ENCODE measurements around the gene PCSK6.
"Not testable (repeated sequence)": the region's sequence is repeated elsewhere in the genome, so short reads cannot be mapped to it uniquely, and the experiment has no call there.

The PCSK6 gene

DNA sequence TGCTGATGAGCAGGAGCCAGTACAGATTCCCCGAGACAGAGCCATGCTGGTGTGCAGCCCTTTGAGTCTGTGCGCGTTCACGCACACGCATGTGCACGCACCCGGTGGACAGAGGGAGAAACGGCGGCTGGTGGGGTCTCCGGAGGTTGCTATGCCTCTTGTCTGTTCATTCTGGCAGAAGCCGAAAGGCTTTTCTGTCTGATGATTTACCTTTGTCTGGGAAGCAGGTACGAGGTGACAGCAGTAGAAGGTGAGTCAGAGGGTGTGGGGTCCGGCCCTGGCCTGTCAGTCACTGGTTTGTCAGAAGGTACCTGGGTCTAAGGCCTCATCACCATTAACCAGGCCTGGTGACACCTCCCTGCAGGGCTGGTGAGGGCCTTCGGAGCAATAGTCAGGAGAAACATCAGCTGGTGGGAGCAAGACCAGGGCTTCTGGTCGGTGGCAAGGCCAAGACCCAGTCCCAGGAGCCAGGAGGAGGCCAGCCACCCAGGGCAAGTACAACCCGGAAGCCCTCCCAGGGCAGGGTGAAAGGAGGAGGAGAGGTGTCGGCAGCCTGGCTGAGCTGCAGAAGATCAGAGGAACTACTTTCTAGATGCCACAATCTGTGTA is 7.5 kb downstream of the PCSK6 start:
- no peak for DNase-seq

DNA sequence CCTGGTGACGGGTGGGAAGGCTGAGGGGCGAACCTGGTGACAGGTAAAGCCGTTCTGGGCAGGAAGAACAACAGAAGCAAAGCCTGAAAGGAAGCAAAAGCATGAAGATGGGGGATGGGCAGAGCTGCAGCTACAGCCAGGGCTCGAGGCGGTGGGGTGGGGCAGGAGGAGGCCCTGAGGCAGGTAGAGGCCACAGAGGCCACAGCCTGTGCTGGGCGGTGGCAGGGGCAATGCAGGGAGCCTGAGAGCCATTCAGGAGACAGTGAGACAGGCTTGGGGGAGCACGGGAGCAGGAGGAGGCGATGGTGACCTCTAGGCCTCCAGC is 8.2 kb downstream of the PCSK6 start:
- no peak for DNase-seq

DNA sequence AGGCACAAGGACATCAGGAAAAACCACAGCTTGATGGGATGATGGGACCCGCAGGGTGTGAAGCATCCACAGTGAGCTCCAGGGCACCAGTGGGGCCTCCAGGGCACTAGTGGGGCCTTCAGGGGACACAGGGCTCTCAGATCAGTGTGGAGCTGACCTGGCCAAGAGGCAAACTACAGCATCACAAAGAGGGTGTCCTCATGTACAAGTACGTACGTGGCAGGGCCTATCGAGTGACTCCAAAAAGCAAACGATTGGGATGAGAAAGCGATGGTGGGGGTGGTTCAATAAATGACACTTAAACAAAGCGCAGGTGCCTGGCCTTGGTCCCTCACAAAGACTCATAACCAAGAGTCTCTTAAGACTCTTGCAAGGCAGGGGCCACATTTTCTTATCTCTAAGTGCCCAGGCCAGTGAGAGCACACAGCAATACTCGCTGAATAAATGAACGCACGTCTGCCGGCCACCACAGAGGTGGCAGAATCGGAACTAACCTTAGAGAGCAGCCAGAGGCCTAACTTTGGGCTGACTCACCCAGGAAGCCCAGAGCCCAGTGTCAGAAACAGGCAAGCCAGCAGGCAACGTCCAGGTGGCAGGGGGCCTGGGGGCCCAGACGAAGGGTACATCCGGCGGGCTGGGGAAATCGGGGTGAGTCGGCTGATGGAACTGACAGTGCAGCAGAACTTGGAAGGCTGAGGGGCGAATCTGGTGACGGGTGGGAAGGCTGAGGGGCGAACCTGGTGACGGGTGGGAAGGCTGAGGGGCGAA is 8.7 kb downstream of the PCSK6 start:
- DNase-seq: no peak

DNA sequence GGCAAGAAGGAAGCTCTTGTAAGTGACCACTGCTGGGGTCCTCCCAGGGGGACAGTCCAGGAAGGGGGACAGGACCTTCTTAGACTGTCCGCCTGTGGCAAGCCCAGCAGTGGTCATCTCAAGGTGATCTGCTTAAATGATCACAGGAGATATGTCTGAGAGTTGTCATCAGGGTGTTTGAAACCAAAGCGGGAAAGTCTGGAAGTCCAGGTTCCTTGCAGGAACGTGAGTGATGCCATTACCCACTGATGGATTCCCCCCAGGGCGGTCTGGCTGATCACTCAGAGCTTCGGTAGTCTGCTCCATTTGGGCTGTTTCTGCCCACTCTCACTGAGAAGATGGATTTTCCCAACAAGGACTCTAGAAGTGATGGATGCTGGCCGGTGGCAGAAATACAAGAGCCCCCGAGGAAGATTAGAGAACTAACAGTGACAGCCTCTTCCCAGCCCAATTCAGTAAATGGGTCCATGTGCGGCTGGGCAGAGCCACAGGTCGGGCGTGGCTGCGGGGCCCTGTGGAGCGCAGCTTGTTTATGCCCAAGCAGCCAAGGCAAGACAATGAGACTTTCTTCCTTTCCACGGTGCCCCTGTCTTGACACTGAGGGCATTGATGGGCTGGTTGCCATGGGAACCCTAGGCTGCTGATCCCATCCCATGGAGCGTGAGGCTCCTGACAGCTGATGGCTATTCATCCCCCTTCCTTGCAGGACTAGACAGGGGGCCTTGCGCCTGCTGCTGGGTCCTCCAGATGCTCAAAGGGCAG is 9.5 kb downstream of the PCSK6 start:
- no peak for DNase-seq

DNA sequence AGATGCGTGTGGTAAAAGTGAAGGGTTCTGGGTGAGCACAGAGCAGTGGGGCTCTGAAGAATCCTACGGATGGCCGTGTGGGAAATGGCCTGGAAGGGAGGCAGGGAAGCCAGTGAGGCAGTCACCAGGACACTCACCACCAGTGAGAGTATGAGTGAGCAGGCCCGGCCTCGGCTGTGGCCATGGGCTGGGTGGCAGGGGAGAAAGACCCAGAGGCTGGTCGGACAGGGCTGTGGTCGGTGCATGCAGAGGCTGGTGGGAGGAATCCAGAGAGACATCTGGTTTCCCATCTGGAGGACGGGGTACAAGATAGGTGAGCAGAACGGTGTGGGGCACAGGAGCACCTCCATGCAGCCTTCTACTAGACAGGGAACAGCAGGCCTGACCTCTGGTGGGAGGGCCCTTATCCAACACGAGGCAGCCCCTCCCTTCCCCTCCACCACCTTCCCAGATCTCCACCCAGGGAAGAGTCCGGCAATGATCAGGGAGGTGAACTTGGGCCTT is 10.1 kb downstream of the PCSK6 start:
- DNase-seq: no peak

DNA sequence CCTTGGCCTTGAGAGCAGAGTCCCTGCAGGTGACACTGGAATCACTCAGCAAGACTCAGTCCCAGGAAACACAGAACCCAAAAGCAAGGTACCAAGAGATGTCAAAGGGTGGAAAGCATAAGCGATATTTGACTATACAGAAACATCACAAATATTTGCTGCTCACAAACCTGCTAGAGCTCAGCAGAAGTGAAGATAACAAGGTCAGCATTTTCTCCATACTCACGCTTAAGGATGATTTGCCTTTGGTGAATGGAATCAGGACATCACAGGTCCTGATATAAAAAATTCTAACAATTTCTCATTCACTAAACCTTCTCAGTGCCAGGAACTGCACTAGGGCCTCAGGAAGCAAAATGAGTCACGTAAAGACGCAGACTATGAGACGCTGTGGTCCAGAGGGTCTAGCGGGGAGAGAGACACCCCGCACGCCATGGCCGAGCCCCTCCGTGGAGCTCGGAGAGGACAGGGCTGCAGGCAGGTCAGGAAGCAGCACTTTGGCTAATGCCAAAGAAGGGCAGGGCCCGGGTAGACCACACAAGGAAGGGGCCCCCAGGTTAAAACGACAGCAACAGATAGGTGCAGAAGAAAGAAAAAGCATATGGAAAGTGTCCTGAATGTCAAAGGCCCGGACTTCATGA is 10.7 kb downstream of the PCSK6 start:
- DNase-seq: no peak

DNA sequence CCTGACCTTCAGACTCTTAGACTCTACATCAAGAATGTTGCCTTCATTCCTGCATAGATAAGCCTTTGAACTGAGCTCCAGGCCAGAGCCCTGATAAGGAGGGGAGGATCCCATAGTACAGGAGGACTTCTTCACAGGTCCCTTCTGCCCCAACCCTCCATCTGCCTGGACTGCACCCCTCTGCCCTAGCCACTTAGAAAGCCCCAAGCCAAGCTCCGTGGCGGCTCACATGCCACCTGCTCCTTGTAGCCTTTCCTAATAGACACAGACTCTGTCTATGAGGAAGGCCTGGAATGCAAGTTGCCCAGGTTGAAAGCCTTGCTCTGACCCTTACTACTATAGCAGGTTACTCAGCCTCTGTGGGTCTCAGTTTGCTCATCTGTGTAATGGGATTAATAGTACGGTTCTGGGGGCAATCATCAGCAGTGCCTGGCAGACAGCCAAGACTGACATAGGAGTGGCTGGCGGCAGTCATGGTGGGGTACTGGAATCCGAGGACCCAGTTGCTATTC is 11.6 kb downstream of the PCSK6 start:
- no peak for DNase-seq

DNA sequence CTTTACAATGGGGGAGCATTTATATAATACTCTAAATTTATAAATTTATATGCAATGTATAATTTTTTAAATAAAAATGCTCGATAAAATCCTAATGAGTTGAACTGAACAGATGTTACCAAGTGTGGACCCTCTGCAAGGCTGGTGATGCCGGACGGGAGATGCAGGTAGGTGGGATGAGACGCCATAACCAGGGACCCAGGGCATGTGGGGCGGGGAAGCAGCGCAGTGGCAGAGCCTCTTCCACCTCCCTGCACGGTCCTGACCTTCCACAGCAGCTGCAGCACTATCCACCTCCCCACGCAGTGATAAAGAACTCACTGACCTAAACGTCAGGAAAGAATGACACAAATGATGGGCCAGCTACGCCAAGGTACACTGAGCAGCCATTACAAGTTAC is 12.8 kb downstream of the PCSK6 start:
- no peak for DNase-seq

DNA sequence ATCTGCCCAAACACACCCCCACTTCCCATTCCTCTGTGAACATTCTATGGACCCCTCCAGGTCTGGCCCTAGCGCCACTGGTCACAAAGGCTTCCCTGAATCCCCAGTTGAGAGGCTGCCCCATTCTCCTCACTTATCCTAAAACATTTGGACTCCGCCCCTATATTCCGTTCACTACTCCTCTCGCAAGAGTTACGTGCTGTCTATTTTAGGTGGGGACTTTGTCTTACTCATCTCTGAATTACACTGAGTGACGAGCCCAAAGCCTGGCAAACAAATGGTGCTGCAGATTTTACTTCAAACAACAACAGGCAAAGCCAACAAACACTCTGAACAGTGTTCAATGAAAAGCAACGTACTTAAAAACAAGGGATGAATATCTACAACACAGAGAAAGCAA is 14.5 kb downstream of the PCSK6 start:
- DNase-seq: no peak

DNA sequence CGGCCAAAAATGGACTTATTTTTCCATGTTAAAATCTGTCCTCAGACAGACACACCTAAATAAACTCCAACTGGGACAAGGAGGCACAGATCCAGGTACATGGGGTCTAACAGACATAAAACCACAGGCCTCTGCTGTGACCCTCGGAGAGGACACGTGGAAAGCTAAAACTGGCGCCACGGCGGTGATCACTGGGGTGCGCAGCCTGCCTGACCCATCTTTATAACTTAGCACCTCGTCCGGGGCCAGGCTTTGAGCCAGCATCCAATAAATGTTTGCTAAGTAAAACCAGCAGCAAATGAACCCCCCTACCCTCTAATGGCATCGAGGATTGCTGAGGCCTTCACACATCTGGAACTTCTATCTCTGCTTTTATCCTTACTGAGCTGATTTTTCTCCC is 15.3 kb downstream of the PCSK6 start:
- no peak for DNase-seq

DNA sequence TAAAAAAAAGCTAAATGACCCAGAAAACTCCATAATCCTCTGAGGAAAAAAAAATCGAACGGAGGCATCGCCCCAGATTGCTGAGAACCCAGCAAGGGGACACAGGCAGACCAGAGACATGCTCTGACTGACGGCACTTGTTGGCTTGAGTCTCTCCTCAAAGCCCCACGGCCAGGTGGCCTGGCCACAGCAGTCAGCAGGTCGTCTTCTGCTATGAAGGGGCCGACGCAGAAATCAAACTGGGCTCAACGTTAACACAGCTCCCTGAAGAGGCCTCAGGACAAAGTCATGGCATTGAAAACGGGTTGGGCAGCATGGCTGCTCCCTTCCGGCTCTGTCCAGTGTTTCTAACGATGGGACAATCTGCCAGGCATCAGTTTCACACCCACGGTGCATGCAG is 17.5 kb downstream of the PCSK6 start:
- DNase-seq: no peak

DNA sequence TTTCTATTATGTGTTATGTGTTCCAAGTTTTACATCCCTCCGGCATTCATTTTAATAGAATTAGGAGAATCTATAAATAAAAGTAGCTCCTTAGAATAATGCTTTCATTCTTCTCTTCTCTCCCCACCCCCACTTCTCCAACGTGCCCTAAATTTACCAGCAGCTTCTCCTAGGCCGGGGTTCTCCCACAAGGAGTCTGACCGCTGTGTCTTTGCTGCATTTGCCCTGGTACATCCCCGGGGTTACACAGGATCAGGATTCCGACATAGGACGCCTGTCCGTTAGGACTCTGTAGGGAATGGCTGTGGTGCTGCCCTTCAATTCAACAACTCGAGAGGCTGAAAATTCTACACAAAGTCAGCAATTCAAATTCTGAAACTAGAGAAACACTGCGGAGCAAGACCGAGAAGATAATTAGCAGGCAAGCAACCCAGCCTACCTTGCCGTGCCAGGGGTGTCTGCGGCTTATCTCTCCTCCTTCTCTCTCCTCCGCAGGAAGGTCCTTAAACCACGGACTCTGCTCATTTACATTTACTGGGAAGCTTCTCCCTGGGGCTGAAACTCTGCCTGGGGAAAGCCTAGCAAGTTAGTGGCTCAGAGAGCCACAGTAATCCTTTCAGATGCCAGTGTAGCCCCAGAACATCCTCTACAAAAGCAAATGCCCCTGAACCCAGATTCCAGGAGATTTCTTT is 18.8 kb downstream of the PCSK6 start:
- no peak for DNase-seq

DNA sequence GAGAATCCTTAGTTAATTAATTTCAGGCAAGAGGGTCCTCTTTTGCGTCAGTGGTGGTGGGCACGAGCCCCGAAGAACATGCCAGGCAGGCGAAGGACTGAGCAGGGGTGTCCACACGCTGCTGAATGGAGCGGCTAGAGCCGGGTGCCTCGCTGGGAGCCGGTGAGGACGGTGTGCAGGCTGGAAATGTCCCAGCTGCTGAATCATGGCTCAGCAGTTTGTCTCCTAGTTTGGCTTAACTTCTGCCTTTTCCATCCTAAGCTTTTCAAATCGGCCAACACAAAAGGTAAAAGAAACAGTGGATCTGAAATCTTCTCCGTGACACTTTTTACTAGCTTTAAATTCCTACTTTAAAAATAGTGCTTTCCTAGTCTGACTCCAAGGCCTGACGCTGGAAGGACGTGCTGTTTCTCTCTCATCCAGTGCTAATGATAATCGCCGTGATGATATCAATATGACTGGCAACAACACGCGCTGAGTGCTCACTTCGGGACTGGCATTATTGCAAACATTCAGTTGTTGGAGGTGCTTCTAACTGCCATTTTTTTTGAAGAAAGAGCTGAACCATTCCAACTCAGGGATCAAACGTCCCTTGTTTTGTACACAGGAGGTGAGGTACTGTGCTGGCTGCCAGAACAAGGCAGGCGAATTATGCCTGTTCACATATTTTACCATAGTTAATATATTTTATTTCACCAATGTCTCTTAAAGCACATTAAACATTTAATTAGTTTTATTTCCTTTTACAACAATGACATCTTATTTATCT is 19.8 kb downstream of the PCSK6 start:
- no peak for DNase-seq

DNA sequence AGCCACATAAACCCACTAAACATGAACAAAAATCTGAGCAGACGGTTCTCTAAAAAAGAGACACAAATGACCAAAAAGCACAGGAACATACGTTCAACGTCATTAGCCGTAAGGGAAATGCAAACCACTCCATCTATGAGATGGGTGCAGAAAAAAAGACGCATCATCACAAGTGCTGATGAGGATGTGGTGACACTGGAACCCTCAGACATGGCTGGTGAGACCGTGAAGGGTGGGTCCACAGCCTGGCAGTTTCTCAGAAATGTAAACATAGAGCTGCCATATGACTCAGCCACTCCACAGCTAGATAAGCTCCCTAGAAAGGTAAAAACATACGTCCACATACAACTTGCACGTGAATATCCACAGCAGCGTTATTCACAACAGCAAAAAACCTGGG is 23.3 kb downstream of the PCSK6 start:
- DNase-seq: no peak

DNA sequence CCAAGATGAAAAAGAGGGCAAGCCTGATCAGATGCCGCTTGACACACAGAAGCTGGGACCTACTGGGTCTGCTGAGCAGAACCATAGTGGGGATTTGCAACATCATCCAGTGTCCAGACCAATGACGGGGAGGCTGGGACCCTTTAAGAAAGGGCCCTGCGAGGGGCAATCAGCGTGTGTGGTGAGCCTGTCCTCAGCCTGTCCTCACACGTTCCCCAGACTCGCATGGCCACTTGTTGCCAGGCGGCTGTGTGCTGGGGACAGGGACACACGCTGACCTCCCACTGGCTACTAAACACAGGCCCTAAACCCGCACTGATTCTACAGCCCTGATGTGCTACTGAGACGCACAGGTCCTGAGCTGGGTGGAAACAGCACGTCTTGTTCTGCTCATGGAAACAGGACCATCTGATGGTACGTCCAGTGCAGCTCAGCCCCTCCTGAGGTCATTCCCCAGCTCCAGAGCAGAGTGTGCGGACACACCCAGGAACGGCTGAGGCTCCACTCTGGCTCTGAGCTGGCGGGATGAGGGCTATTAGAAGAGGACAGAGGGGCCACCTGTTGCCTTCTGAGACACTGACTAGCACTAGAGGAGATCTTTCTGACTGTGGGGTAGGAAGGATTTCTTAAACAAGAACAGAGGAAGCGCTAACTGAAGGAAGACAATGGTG is 24.4 kb downstream of the PCSK6 start:
- no peak for DNase-seq

DNA sequence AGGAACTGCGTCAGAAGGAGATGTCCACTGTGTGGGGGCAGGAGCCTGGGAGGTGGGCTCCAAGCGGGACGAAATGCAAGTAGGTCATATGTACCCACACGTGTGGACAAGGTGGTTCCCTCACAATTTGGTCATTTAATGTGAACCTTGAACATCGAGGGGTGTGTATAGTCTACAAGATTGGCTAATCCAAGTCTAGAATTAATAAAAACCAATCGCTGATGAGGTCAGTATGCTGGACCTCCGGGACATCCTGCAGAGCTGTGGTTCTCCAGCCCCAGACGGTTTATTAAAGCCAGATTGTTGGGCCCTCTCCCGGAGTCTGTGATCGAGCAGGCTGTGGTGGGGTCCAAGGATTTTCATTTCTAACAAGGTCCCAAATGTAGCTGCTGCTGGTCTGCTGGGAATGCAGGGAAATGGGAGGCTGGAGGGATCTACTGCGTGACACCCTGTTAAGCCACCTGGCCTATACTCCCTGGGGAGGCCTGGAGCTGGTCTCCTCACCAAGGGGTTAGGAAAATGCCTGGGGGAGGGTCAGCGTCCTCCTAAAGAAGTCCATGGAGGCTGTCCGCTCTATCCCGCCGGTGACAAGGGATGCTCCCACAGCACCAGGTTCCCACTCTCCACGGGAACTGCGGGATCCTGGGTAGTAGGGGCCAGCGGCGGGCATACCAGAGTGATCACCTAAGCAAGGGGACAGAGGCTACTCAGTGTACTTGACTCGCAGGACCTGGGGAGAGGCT is 25.1 kb downstream of the PCSK6 start:
- no peak for DNase-seq

DNA sequence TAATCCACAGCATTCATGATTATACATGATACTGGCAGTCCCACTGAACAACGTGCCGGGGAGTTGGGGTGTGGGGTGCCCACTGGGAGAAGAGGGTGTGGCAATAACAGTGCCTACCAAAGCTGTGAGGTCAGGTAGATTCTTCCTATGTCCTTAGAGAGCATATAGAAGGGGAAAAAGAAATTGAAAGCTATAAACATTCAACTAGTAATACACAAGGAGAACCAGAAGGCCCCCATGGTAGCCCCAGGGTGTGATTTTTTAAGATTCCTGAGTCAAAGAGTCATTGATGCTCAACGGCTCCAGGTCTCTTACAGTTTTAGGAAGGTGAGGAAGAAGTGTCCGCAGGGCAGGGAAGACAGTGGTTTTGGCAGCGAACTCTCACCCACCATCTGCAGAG is 25.8 kb downstream of the PCSK6 start:
- not testable (repeated sequence) for DNase-seq

DNA sequence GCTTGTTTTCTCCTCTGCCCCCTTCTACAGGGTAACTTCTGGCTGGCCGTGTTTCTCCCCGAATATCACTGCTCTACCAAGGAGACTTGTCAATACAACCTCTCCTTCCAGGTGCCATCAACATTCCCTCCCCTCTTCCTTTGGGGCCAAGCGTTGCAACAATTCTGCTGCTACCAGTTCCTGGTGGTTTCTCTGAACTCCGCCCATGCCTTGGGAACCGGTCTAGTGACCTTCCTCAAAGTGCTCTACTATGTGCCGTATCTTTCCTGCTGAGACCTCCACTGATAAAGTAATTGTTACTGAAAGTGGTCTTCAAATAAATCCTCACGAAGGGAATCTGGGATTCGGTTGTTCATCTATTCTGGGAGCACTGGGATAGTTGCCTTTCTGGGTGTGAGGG is 26.2 kb downstream of the PCSK6 start:
- no peak for DNase-seq

DNA sequence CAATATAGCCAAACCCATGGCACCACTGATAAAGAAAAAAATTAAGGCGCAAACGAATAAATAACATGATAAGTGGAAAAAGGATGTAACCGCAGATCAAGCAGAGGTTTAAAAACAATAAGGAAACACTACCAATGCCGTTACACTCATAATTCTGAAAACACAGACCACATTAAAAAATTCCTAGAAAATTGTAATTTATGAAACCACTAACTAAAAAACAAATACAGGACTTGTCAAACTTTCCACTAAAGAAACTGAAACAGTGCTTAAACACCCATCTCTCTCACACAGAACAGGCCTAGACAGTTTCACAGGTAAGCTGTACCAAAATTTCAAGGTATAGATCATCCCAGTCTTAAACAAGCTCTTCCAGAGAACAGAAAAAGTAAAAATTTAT is 28.4 kb downstream of the PCSK6 start:
- DNase-seq: no peak

DNA sequence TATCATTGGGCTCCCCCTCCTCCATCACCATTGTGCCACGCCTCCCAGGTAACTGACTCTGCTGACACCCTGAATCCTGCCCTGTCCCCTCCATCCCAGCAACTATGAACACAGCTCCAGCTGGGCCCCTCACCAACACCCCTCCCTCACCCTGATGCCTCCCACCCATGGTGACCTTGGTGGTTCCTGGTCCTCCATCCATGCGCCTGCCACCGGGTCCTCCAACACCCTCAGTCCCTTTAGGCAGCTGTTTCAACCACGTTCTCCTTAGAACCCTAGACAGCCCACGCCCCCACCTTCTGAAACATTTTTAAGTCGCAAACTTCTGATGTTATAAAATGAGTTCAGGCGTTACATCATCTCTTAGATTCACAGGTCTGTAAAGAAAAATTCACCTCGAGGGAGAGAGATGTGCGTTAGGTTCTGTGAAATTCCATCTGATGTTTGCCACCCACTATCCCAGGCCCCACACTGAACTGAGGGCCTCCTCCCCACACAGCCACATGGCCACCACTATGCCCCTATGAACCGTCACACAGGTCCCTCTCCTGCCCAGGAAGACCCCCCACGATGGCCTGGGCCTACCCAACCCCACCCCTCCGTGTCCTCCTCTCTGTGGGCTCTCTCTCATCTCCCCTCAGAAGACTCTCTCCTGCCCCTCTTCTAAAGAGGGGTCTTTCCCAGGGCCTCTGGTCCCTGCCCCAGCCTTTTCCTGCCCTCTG is 29.8 kb downstream of the PCSK6 start:
- DNase-seq: no peak
